GM19043 (cell line): ENCODE results near the gene TMPRSS6.

Experiments used
- ATAC-seq: cut with Tn5 transposase; IDR thresholded peaks from one replicate; pipeline ENCODE4 v1.9.1; 2021; ENCODE audit warnings: low read depth; ENCODE audit not compliant: unreplicated experiment

The TMPRSS6 gene

GRCh38 chr22:37017356-37017755 is 92.2 kb downstream of the TMPRSS6 start:
- ATAC-seq, result no peak

- no peak for ATAC-seq
Measured at GRCh38 chr22:37016134-37016910, 93.2 kb downstream of the TMPRSS6 start.

- ATAC-seq, result no peak
Measured at GRCh38 chr22:37015587-37015878, 94.0 kb downstream of the TMPRSS6 start.
